Hematopoietic multipotent progenitor cell treated with erythropoietin and hydrocortisone succinate and interleukin-3 and kit ligand, for 8 days (in vitro differentiated cells): Measurements from ENCODE around the gene STXBP4.

ENCODE experiments used
- DNase-seq: peaks from one replicate; pipeline ENCODE4 v3.0.0-alpha.2; 2015

The STXBP4 gene

GRCh38 chr17:55177159-55177854 lies 208.7 kb downstream of the STXBP4 start:
- no peak for DNase-seq

GRCh38 chr17:55177855-55178217 lies 209.3 kb downstream of the STXBP4 start:
- DNase-seq: no peak

GRCh38 chr17:55186937-55187770 lies 218.6 kb downstream of the STXBP4 start:
- no peak for DNase-seq

GRCh38 chr17:55190748-55191147 lies 222.2 kb downstream of the STXBP4 start:
- DNase-seq: no peak

GRCh38 chr17:55198690-55199370 lies 230.3 kb downstream of the STXBP4 start:
- DNase-seq: no peak

- no peak for DNase-seq
Measured at GRCh38 chr17:55200904-55201303, 232.3 kb downstream of the STXBP4 start.

DNA sequence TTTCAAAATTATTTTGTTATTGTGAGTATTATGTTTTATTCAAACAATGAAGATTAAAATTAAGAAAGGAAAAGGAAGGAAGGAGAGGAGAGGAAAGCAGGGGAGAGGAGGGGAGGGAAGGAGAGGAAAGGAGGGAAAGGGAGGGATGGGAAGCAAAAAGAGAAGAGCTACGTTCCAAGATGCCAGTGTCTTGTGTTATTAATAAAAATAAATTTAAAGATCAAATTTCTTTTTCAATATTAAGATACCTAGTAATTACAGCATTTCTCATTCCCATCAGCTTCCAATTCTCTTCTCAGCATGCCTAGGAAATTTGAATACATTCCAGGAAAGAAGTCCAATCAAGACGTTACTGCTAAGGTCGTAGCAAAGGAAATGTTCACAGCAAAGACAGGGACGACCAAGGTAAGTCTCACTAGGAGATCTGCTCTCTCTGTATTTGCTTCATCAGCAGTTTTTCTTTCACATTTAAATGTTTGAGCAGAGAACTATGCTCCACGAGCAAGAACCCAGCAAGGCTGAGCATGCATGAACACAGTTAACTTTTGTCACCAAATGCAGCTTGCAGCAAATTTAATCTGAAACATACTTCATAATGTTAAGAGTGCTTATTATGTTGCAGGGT lies 232.9 kb downstream of the STXBP4 start:
- no peak for DNase-seq

DNA sequence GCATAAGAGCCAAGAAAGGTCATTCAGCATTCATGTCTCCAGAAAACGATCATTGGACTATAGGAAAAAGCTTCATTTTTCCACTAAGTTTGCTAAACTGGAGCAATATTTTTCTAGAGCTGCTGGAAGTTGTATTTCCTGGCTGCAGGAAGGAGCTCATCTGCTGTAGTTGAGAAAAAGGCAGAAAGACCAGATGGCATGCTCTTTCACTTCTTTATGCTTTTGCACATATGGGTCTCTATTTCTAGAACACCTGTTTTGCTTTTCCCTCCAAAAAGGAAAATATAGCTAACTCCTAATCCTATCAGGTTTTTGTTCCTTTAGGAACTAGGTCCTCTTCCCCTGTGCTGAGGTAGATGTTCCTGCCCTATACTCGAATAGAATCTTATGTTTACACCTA lies 234.3 kb downstream of the STXBP4 start:
- no peak for DNase-seq

DNA sequence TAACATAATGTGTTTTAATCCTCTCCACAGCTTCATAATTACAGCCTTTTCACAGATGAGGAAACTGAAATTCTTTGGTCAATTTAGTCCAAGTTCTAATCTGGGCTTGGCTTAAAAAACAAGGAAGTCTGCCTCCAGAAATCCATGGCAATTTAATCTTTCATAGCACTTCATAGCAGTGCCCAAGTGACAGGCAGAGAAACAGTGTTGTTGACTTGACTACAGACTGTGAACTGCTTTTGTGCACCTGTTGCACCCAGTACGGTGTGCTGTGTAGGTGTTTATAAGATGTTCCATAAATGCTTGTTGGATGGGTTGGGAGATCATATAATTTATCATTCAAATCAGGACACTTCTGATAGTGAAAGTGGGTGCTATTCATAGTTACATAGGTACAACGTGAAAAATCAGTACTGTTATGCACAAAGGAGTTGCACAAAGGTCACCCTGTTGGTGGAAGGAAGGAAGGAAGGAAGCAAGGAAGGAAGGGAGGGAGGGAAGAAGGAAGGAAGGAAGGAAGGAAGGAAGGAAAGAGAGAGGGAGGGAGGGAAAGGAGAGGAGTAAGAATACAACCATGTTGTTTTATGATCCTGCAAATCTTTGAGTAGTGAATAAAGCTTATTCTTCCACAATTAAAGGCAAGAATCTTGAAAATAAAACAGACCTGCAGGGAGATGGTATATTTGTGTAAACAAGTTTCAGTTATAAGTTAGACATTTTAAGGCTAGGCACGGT lies 239.7 kb downstream of the STXBP4 start:
- no peak for DNase-seq

DNA sequence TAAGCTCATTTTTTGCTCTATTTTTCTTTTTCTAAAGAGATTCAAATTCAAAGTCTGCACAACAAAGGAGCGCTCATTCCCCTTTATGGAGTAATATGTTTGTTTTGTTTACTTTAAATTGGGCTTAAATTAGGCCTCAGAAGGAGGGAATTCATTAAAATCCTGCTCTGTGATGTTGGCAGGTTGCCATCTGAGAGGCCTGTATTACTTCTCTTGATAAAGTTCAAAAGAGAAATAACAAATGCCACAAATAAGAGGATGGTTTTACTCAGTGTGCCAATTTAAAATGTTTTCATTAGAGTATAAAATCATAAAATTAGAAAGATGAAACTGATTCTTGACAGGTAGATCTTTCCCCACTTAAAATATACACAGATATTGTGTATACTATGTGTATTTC lies 241.7 kb downstream of the STXBP4 start:
- DNase-seq: peak; percentile 12

DNA sequence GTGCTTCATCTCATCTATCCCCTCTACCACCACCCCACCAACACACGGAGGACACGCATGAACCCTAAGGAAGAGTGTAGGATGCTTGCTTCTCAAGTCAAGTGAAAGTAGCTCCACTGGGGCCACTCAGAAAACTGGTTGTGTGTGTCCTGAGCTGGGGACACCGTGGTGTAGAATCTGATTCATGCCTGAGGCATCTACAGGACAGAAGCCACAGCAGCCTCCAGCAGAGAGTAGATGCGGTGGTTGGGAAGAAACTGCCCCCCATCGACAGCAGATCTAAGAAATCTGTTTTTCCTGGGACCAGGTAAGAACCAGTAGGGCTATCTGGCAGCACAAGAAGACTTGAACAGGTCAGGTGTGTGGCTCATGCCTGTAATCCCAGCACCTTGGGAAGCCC lies 244.3 kb downstream of the STXBP4 start:
- DNase-seq: no peak

DNA sequence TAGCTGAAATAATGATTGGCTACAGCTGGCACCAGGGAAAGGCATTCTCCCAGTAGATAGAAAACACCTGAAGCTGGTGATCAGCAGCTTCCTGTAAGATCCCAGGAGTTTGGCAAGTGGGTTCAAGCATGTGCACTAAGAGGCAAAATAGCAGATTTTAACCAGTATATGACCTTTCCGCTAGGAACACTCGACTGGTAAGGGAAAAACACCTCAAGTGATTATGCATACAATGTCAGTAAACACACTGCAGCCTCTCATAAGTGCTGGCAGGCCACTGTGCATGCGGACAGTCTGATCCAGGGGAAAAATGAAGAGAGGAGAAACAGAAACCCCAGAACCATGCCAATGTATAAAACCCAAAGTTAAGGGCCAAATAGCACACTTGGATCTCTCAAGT lies 247.1 kb downstream of the STXBP4 start:
- DNase-seq: no peak

GRCh38 chr17:55216888-55217287 lies 248.3 kb downstream of the STXBP4 start:
- DNase-seq: no peak

DNA sequence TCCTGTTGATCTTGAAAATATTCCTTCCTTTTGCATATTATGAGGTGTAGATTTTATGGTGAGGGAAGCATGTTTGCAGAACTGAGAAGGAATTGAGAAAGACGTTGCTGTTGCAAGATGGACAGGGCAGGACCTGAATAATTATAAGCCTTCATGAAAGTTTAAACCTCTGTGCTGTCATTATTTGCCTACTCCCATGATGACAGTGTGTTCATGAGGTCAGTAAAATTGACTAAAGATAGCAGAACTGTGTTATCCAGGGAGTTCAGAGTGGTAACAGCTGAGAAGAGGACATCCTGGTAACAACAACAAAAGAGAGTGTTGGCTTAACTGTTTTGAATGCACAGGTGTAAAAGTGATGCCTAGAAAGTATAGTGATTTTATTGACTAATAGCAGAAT lies 250.9 kb downstream of the STXBP4 start:
- DNase-seq: no peak

DNA sequence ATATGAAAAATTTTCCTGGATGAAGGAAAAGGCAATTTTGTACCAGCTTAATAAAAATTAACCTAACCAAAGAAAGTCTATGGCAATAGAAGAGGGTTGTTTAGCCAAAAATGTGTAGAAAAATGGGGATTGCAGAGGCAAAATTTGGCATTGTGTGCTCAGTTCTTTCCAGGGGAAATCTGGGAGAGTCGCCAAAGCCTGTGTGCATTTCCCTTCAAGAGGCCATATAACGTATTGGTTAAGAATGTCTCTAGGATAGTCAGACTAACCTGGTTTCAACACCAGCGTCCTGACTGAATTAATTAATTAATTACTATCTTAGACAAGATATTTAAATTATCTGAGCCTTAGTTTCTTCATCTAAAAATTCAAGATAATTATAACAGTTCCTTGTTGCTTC lies 251.4 kb downstream of the STXBP4 start:
- no peak for DNase-seq
